GM12878 (cell line): ENCODE data around the gene CELSR1. TPM values are rescaled to one million over a fixed set of nuclear protein-coding genes. Genes with fewer than 3 reads are reported as not detected.

Experiments
- ATAC-seq: fragments of 200-7000 bp; cut with Tn5 transposase; 3 replicates; pipeline ENCODE4 v1.9.1; 2020; ENCODE audit warnings: mild to moderate bottlenecking, moderate library complexity
- BruUV-seq: library from RNA; stranded (reverse); fragments of 400-500 nt; replicated peaks from 2 replicates; lab custom pipeline; 2021; lab: Mats Ljungman, UMichigan
- CTCF ChIA-PET: fragments of 300-600 bp; sonication (Branson Sonifier 250); formaldehyde crosslinking; extraction: SDS; loops from one replicate; lab custom pipeline; 2021; ENCODE audit warnings: inconsistent platforms; lab: Yijun Ruan, JAX
- POLR2A ChIA-PET: fragments of 350-600 bp; formaldehyde crosslinking; extraction: SDS; loops from one replicate; lab custom pipeline; 2021; ENCODE audit warnings: inconsistent platforms; lab: Charles Lee
- RAD21 ChIA-PET: fragments of 300-600 bp; sonication (Branson Sonifier 250); formaldehyde crosslinking; loops from one replicate; lab custom pipeline; 2023; ENCODE audit warnings: antibody characterized with exemption; ENCODE audit not compliant: unreplicated experiment; lab: Charles Lee
- SMC1A ChIA-PET: fragments of 300-600 bp; sonication (Branson Sonifier 250); formaldehyde crosslinking; loops from one replicate; lab custom pipeline; 2023; ENCODE audit not compliant: unreplicated experiment, uncharacterized antibody; lab: Charles Lee
- DNase-seq: peaks from one replicate; pipeline ENCODE4 v3.0.0-alpha.2; 2011; ENCODE audit warnings: low read depth, low spot score
- FAIRE-seq: peaks from 3 replicates; lab custom pipeline; 2011; peaks lifted over from hg19 to GRCh38; lab: Jason Lieb, UNC
- H2AFZ ChIP-seq: 2 replicates; pipeline ENCODE4 v1.6.0; 2011; ENCODE audit warnings: low read depth, low read length, control low read depth; ENCODE audit not compliant: control insufficient read depth
- H3K27ac ChIP-seq: 2 replicates; pipeline ENCODE4 v1.5.1; 2011; ENCODE audit warnings: control low read depth; ENCODE audit not compliant: control insufficient read depth, insufficient read depth
- H3K27me3 ChIP-seq, 2 experiments: replicated peaks in 1 of 2; 2 replicates each; pipeline versions ENCODE4 v1.6.0 to v1.6.1; 2011; ENCODE audit warnings: low read length in 1 of 2; ENCODE audit not compliant: control insufficient read depth in 2 of 2, insufficient read depth in 2 of 2
- H3K36me3 ChIP-seq, 2 experiments: 2 replicates each; pipeline ENCODE4 v1.5.1; 2011; ENCODE audit warnings: low read length in 1 of 2; ENCODE audit not compliant: control insufficient read depth in 2 of 2, insufficient read depth in 2 of 2
- H3K4me1 ChIP-seq: 2 replicates; pipeline ENCODE4 v1.6.1; 2011; ENCODE audit warnings: mild to moderate bottlenecking, low read length, moderate library complexity, mixed read lengths; ENCODE audit not compliant: control insufficient read depth, insufficient read depth
- H3K4me2 ChIP-seq: 2 replicates; pipeline ENCODE4 v1.6.0; 2011; ENCODE audit warnings: control low read depth; ENCODE audit not compliant: control insufficient read depth, insufficient read depth
- H3K4me3 ChIP-seq: fragments of 200-600 bp; sonication (generic); 2 replicates; pipeline ENCODE4 v1.5.1; 2016
- H3K79me2 ChIP-seq: 2 replicates; pipeline ENCODE4 v1.6.0; 2011; ENCODE audit warnings: low read length; ENCODE audit not compliant: control insufficient read depth, insufficient read depth
- H3K9ac ChIP-seq: 2 replicates; pipeline ENCODE4 v1.8.0; 2011; ENCODE audit warnings: low read length, control low read depth, mixed read lengths; ENCODE audit not compliant: control insufficient read depth, insufficient read depth
- H3K9me3 ChIP-seq: replicated peaks from 3 replicates; pipeline ENCODE4 v1.5.1; 2011; ENCODE audit warnings: mild to moderate bottlenecking, low read length; ENCODE audit not compliant: control insufficient read depth, insufficient read depth
- H4K20me1 ChIP-seq: 2 replicates; pipeline ENCODE4 v1.6.0; 2011; ENCODE audit not compliant: control insufficient read depth, insufficient read depth
- BRCA1 ChIP-seq: IDR thresholded peaks from 2 replicates; pipeline ENCODE4 v1.6.1; 2011; ENCODE audit warnings: low read depth, low read length, improper control_type of control experiment
- CEBPZ ChIP-seq: fragments of 150-350 bp; IDR thresholded peaks from 2 replicates; pipeline ENCODE4 v1.6.1; 2016; ENCODE audit warnings: low read depth, low read length
- ESRRA ChIP-seq: IDR thresholded peaks from 2 replicates; pipeline ENCODE4 v1.6.1; 2012; ENCODE audit warnings: mild to moderate bottlenecking, low read length, improper control_type of control experiment
- ETV6 ChIP-seq, 2 experiments: fragments of 450-650 bp in 1 of 2; IDR thresholded peaks in 1 of 2; conservative IDR thresholded peaks in 1 of 2; 2 replicates each; pipeline ENCODE4 v1.6.1; 2014; ENCODE audit warnings: antibody characterized with exemption in 1 of 2, borderline replicate concordance in 1 of 2, low read depth in 1 of 2, mild to moderate bottlenecking in 1 of 2, moderate library complexity in 1 of 2
- HDGF ChIP-seq: fragments of 450-650 bp; IDR thresholded peaks from 2 replicates; pipeline ENCODE4 v1.6.1; 2016; ENCODE audit warnings: antibody characterized with exemption
- NR2C2 ChIP-seq: IDR thresholded peaks from 2 replicates; pipeline ENCODE4 v1.6.1; 2011; ENCODE audit warnings: borderline replicate concordance, low read depth; ENCODE audit not compliant: control insufficient read depth, insufficient read length
- PAX5 ChIP-seq: IDR thresholded peaks from 2 replicates; pipeline ENCODE4 v1.6.1; 2011; ENCODE audit warnings: low read depth, low read length, borderline replicate concordance
- RAD21 ChIP-seq: IDR thresholded peaks from 2 replicates; pipeline ENCODE4 v1.6.1; 2011; ENCODE audit warnings: mild to moderate bottlenecking, low read depth, low read length, moderate library complexity; ENCODE audit not compliant: insufficient read depth
- RFX5 ChIP-seq: IDR thresholded peaks from 2 replicates; pipeline ENCODE4 v1.6.1; 2011; ENCODE audit warnings: low read depth, low read length, improper control_type of control experiment
- YY1 ChIP-seq: IDR thresholded peaks from 2 replicates; pipeline ENCODE4 v1.6.1; 2011; ENCODE audit warnings: low read depth, mild to moderate bottlenecking, low read length
- ZBED1 ChIP-seq: IDR thresholded peaks from 2 replicates; pipeline ENCODE4 v1.6.1; 2016; ENCODE audit warnings: borderline replicate concordance
- ZNF217 ChIP-seq: fragments of 450-650 bp; IDR thresholded peaks from 2 replicates; pipeline ENCODE4 v1.6.1; 2017; ENCODE audit warnings: antibody characterized with exemption, mild to moderate bottlenecking
- ZNF274 ChIP-seq: IDR thresholded peaks from one replicate; pipeline ENCODE4 v1.8.0; 2011; ENCODE audit not compliant: insufficient read length, insufficient read depth
- ZZZ3 ChIP-seq: IDR thresholded peaks from 2 replicates; pipeline ENCODE4 v1.6.1; 2011; ENCODE audit warnings: low read depth; ENCODE audit not compliant: control insufficient read depth, insufficient read length
- whole genome bisulfite sequencing: methylation state at CpG from one replicate; pipeline ENCODE4 v1.1.6; 2016; ENCODE audit warnings: low lambda C conversion rate; ENCODE audit not compliant: insufficient replicate concordance, insufficient coverage; ENCODE audit errors: missing lambda C conversion rate; 5-methylcytosine and 5-hydroxymethylcytosine counted together
- in situ Hi-C: fragments of 300-500 bp; cut with MboI; formaldehyde crosslinking; loops from 9 replicates; pipeline ENCODE4 v1.14.3; 2018; ENCODE audit warnings: mixed read lengths
- intact Hi-C: fragments of 100-400 bp; cut with micrococcal nuclease; formaldehyde crosslinking; loops from one replicate; pipeline ENCODE4 v1.14.2; 2022; ENCODE audit not compliant: unreplicated experiment
- polyA plus RNA-seq, 11 experiments: library from polyadenylated mRNA; depleted of rRNA in 4 of 11; unstranded in 6 of 11; stranded (reverse) in 5 of 11; fragments of >200 nt; fragmentation: Nextera tagmentation in 4 of 11; fragmentation: Illumina TruSeq in 1 of 11; extraction: Ambion mirVana in 4 of 11; extraction: Trizol in 1 of 11; gene quantifications; 1 replicate in 1 of 11; 2 replicates in 10 of 11; pipeline versions ENCODE4 v1.2.1 to v1.2.3, GENCODE V29; 2011 to 2016; ENCODE audit warnings: inconsistent platforms in 2 of 11, missing spikeins in 2 of 11, low read depth in 1 of 11
- total RNA-seq, 4 experiments: library from RNA; depleted of rRNA in 3 of 4; stranded (reverse); fragments of >200 nt in 3 of 4; fragmentation: Illumina TruSeq in 1 of 4; extraction: Trizol in 1 of 4; gene quantifications; 2 replicates each; pipeline versions ENCODE4 v1.2.1 to v1.2.3, GENCODE V29; 2013 to 2021
- TF ChIP-seq, protein P1 (sequence below): IDR thresholded peaks from 2 replicates; pipeline ENCODE4 v1.6.1; 2011; ENCODE audit warnings: low read depth, low read length, improper control_type of control experiment, borderline replicate concordance
- TF ChIP-seq, protein P2 (sequence below): fragments of 450-650 bp; IDR thresholded peaks from 2 replicates; pipeline ENCODE4 v1.6.1; 2017; ENCODE audit warnings: borderline replicate concordance

Gene CELSR1
- total and polyA plus RNA-seq, 10 of the 15 experiments (the other 5 are each of a cell fraction or from before 2014, with no cell fraction given): 0.05 to 1.7 (median 0.35) TPM; not detected in 2

- peaks cover 3% of the 10 kb centered on the region; the same call in 2 of the 3 replicates for H3K9me3 ChIP-seq
- in situ Hi-C loops: no loop called here
- ChIA-PET POLR2A (no interaction called here), CTCF (no interaction called here), RAD21 (no interaction called here), SMC1A (no interaction called here)
- no peak overlapping the region for H3K9ac ChIP-seq
- no peaks in the 10 kb centered on the region for H3K36me3 ChIP-seq
- BruUV-seq: no TSS peak
- H3K79me2 ChIP-seq: no peaks in the 10 kb centered on the region
- H4K20me1 ChIP-seq: no peaks in the 10 kb centered on the region
- H2AFZ ChIP-seq: no peak overlapping the region
- intact Hi-C loops: no loop called here
- peaks cover 6% of the 10 kb centered on the region for H3K4me1 ChIP-seq
- H3K4me3 ChIP-seq: no peak overlapping the region
- no peaks in the 10 kb centered on the region for H3K27me3 ChIP-seq
- DNase-seq (no peak), ATAC-seq (no peak), FAIRE-seq (no peak)
- WGBS: 67% methylated on average over 22 of the region's 22 CpGs
- H3K27ac ChIP-seq: no peak overlapping the region
- no peak overlapping the region for H3K4me2 ChIP-seq
- no peak for TF ChIP-seq ESRRA
- TF ChIP-seq, protein P1, sequence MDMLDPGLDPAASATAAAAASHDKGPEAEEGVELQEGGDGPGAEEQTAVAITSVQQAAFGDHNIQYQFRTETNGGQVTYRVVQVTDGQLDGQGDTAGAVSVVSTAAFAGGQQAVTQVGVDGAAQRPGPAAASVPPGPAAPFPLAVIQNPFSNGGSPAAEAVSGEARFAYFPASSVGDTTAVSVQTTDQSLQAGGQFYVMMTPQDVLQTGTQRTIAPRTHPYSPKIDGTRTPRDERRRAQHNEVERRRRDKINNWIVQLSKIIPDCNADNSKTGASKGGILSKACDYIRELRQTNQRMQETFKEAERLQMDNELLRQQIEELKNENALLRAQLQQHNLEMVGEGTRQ: no peak
- TF ChIP-seq YY1: no peak
- no peak for TF ChIP-seq PAX5
- no peak for TF ChIP-seq RAD21
- TF ChIP-seq, protein P2, sequence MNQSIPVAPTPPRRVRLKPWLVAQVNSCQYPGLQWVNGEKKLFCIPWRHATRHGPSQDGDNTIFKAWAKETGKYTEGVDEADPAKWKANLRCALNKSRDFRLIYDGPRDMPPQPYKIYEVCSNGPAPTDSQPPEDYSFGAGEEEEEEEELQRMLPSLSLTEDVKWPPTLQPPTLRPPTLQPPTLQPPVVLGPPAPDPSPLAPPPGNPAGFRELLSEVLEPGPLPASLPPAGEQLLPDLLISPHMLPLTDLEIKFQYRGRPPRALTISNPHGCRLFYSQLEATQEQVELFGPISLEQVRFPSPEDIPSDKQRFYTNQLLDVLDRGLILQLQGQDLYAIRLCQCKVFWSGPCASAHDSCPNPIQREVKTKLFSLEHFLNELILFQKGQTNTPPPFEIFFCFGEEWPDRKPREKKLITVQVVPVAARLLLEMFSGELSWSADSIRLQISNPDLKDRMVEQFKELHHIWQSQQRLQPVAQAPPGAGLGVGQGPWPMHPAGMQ: no peak
- no peak for TF ChIP-seq RFX5
- TF ChIP-seq HDGF: no peak
- no peak for TF ChIP-seq ETV6 (conservative IDR thresholded peaks at IDR 0.05 in 1 of 2, IDR thresholded peaks at IDR 0.05 in 1 of 2; ENCODE audit: borderline replicate concordance in 1 of 2, low read depth in 1 of 2)
- no peak for TF ChIP-seq NR2C2
- TF ChIP-seq BRCA1: no peak
- TF ChIP-seq ZNF217: no peak
- no peak for TF ChIP-seq CEBPZ
- TF ChIP-seq ZBED1: no peak
- no peak for TF ChIP-seq ZZZ3
- no peak for TF ChIP-seq ZNF274
Observed at GRCh38 chr22:46378426-46379065, 158.9 kb downstream of the CELSR1 start.
